ENCODE measurements around the gene CEP104. TPM values are rescaled to one million over a fixed set of nuclear protein-coding genes. Genes with fewer than 3 reads are reported as not detected.
"Not testable (repeated sequence)": the region's sequence is repeated elsewhere in the genome, so short reads cannot be mapped to it uniquely, and the experiment has no call there.

CEP104 gene
- polyA plus RNA-seq, 1 donor from 2014 or later: 18.3 TPM

GRCh38 chr1:3817138-3817740, 39.8 kb downstream of the CEP104 start:
- no peak overlapping the region for H3K4me3 Mint-ChIP-seq
- no peaks in the 10 kb centered on the region for H3K4me1 Mint-ChIP-seq
- H3K9me3 Mint-ChIP-seq: no peaks in the 10 kb centered on the region
- no peaks in the 10 kb centered on the region for H3K27me3 Mint-ChIP-seq
- H3K36me3 Mint-ChIP-seq: peaks cover 2% of the 10 kb centered on the region
- no peak overlapping the region for H3K27ac Mint-ChIP-seq

DNA sequence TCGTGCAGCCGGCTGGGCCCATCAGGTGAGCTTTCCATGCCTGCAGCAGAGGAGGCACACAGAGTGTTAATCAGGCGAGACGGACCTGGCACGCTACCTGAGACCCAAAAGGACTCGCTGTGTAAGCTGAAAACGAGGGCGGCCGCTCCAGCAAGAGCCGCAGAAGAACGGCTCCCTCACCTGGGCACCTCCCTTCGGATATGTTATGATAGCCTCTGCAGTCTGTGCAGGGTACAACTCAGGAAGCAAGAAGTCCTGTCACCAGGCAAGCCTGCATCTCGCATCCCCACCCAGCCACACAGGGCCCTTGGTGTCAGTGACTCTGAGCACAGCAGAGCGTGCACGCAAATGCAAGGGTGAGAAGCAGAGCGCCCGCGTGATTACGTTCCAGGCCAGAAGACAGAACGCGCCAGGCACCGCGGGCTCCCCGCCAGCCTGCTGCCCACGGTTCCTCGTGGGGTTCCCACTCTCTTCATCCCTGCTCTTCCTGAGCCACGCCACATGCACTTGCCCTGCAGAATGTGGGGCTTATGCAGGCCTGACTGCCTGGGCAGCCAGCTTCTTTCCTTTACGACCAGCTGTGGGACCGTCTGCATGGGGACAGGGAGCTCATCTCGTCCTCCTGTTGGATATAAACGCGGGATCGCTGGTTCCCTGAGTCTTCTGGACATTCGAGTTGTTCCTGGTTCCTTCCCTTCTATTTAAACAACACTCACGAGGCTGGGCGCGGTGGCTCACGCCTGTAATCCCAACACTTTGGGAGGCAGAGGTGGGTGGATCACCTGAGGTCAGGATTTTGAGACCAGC, 40.5 kb downstream of the CEP104 start:
- Mint-ChIP-seq H3K4me3 (peak overlapping the region in 1 of 4 donors; percentile 43), H3K4me1 (no peaks in the 10 kb centered on the region), H3K27me3 (no peaks in the 10 kb centered on the region), H3K9me3 (no peaks in the 10 kb centered on the region), H3K36me3 (peaks cover 2% of the 10 kb centered on the region), H3K27ac (no peak overlapping the region)

GRCh38 chr1:3814771-3815561, 42.0 kb downstream of the CEP104 start:
- peaks cover 2% of the 10 kb centered on the region for H3K36me3 Mint-ChIP-seq
- H3K27me3 Mint-ChIP-seq: peaks cover 2% of the 10 kb centered on the region
- H3K27ac Mint-ChIP-seq: no peak overlapping the region
- H3K4me1 Mint-ChIP-seq: no peaks in the 10 kb centered on the region
- no peak overlapping the region for H3K4me3 Mint-ChIP-seq
- H3K9me3 Mint-ChIP-seq: no peaks in the 10 kb centered on the region

DNA sequence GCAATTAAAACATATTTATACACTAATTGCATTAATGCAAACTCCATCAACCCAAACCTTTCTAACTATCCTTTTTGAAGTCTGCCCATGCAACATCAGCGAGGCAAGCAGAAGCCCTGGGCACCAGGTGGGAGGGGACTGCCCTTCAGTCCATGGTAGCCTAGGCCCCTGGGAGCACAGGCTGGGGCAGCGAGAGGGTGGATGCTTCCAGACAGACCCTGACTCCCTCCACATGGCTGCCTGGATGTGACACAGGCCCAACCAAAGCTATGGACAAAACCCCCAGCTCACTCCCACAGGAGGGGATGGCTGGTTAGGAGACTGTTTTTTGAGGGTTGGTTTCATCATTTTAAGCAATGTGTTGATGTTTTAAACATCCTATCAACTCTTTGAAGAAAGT, 42.9 kb downstream of the CEP104 start:
- peaks cover 2% of the 10 kb centered on the region for H3K27me3 Mint-ChIP-seq
- no peak overlapping the region for H3K27ac Mint-ChIP-seq
- H3K4me3 Mint-ChIP-seq: no peak overlapping the region
- no peaks in the 10 kb centered on the region for H3K4me1 Mint-ChIP-seq
- peaks cover 2% of the 10 kb centered on the region for H3K36me3 Mint-ChIP-seq
- no peaks in the 10 kb centered on the region for H3K9me3 Mint-ChIP-seq

GRCh38 chr1:3811595-3811911, 45.5 kb downstream of the CEP104 start:
- H3K4me1 Mint-ChIP-seq: no peaks in the 10 kb centered on the region
- H3K4me3 Mint-ChIP-seq: no peak overlapping the region
- H3K9me3 Mint-ChIP-seq: peaks cover 0 to 4% (median 0%) of the 10 kb centered on the region in 3 donors
- H3K27me3 Mint-ChIP-seq: peaks cover 2% of the 10 kb centered on the region
- H3K27ac Mint-ChIP-seq: no peak overlapping the region
- H3K36me3 Mint-ChIP-seq: peaks cover 2% of the 10 kb centered on the region

DNA sequence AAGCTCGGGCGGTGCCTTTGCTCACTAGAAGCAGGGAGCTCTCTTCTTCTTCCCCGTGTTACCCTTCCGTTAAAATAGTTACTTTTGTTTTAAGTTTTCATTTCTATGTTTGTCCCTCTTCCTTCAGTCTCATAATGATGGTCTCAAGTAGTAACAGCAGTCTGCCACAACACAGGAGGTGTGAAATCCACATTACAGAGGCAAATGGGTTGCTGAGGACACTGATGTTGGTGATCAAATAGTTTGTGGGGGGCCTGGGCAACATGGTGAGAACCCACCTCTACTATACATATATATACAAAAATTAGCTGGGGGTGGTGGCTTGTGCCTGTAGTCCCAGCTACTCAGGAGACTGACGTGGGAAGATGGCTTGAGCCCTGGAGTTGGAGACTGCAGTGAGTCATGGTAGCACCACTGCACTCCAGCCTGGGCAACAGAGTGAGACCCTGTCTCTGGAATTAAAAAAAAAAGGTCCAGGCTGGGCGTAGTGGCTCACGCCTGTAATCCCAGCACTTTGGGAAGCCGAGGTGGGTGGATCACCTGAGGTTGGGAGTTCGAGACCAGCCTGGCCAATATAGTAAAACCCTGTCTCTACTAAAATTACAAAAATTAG, 46.8 kb downstream of the CEP104 start:
- not testable (repeated sequence) for H3K36me3 Mint-ChIP-seq, H3K27me3 Mint-ChIP-seq, H3K9me3 Mint-ChIP-seq, H3K4me3 Mint-ChIP-seq, H3K4me1 Mint-ChIP-seq, H3K27ac Mint-ChIP-seq

GRCh38 chr1:3809680-3810079, 47.3 kb downstream of the CEP104 start:
- H3K27ac Mint-ChIP-seq: no peak overlapping the region
- peaks cover 2% of the 10 kb centered on the region for H3K36me3 Mint-ChIP-seq
- H3K9me3 Mint-ChIP-seq: peaks cover 0 to 4% (median 0%) of the 10 kb centered on the region in 3 donors
- peaks cover 12% of the 10 kb centered on the region for H3K27me3 Mint-ChIP-seq
- peaks cover 0 to 3% (median 3%) of the 10 kb centered on the region in 3 donors for H3K4me1 Mint-ChIP-seq
- H3K4me3 Mint-ChIP-seq: no peak overlapping the region

GRCh38 chr1:3807769-3808168, 49.2 kb downstream of the CEP104 start:
- Mint-ChIP-seq H3K36me3 (peaks cover 2% of the 10 kb centered on the region), H3K4me3 (no peak overlapping the region), H3K4me1 (peaks cover 0 to 12% (median 5%) of the 10 kb centered on the region in 3 donors), H3K27me3 (peaks cover 25% of the 10 kb centered on the region), H3K9me3 (peaks cover 0 to 4% (median 0%) of the 10 kb centered on the region in 3 donors), H3K27ac (no peak overlapping the region)

DNA sequence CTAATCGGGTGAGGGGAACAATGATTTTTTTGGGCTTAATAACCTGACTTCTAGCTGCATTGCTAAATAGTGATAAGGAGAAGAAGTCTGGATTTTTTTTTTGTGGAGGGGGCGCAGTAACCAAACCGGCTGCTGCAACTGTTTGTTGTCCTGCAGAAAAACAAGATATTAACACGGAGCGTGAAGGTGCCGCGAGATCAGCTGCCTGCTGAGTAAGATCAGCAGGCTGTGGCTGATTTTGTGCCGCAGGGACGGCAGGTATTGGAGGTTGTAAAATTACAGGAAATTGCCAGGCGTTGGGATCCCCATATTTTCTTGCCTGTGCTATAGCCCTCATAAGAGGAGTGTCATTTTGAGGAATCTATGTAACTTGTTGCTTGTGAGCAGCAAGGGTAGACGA, 52.0 kb downstream of the CEP104 start:
- peaks cover 0 to 4% (median 0%) of the 10 kb centered on the region in 3 donors for H3K9me3 Mint-ChIP-seq
- no peak overlapping the region for H3K27ac Mint-ChIP-seq
- H3K4me3 Mint-ChIP-seq: peak overlapping the region in 1 of 4 donors; percentile 49
- peaks cover 4% of the 10 kb centered on the region for H3K36me3 Mint-ChIP-seq
- H3K4me1 Mint-ChIP-seq: peaks cover 4 to 16% (median 11%) of the 10 kb centered on the region in 3 donors
- H3K27me3 Mint-ChIP-seq: peaks cover 33% of the 10 kb centered on the region

- not testable (repeated sequence) for H3K27ac Mint-ChIP-seq
- peaks cover 36% of the 10 kb centered on the region for H3K27me3 Mint-ChIP-seq
Measured at GRCh38 chr1:3804627-3804944, 52.4 kb downstream of the CEP104 start.

DNA sequence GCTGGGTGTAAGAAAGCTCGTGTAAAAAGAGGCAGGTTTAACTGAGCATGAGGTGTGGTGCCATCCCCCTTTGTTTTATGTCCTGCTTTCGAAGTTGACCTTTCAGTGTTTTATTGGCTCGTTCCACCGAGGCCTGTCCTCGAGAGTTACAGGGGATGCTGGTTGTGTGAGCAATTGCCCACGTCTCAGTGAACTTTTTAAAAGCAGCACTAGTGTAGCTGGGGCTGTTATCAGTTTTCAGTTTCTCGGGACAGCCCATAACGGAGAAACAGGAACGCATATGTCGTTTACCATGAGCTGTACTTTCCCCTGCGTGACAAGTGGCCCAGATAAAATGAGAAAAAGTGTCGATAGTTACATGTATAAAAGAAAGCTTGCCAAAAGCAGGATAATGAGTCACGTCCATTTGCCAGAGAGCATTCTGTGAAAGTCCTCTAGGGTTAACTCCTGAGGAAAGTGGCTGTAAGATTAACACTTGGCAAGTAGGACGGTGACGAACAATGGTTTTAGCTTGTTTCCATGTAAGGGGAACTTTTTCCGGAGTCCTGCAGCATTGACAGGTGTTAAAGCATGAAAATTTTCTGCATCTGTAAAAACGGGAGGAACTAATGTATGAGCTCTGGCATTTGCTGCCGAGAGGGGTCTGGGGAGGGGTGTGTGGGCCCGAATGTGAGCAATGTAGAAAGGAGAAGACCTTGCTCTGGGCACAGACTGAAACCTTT, 52.9 kb downstream of the CEP104 start:
- Mint-ChIP-seq H3K4me3 (peak overlapping the region in 2 of 4 donors; percentile 38 to 53), H3K4me1 (peaks cover 4 to 16% (median 11%) of the 10 kb centered on the region in 3 donors), H3K27ac (no peak overlapping the region), H3K27me3 (peaks cover 36% of the 10 kb centered on the region), H3K36me3 (peaks cover 4% of the 10 kb centered on the region), H3K9me3 (peaks cover 0 to 4% (median 0%) of the 10 kb centered on the region in 3 donors)

More at GRCh38 chr1:3804627-3804944, 52.4 kb downstream of the CEP104 start:
- Mint-ChIP-seq H3K4me1 (peaks cover 4 to 16% (median 11%) of the 10 kb centered on the region in 3 donors), H3K4me3 (peak overlapping the region in 2 of 4 donors; percentile 38 to 53)
- not testable (repeated sequence) for H3K9me3 Mint-ChIP-seq, H3K36me3 Mint-ChIP-seq

GRCh38 chr1:3800795-3801194, 56.2 kb downstream of the CEP104 start:
- peak overlapping the region in 2 of 4 donors; percentile 41 to 86 for H3K4me3 Mint-ChIP-seq
- peaks cover 34% of the 10 kb centered on the region for H3K27me3 Mint-ChIP-seq

GRCh38 chr1:3799976-3800685, 56.9 kb downstream of the CEP104 start:
- Mint-ChIP-seq H3K9me3 (peaks cover 0 to 5% (median 0%) of the 10 kb centered on the region in 3 donors), H3K4me3 (peak overlapping the region in 1 of 4 donors; percentile 86), H3K36me3 (peaks cover 2% of the 10 kb centered on the region), H3K27me3 (peaks cover 30% of the 10 kb centered on the region), H3K4me1 (peaks cover 20 to 27% (median 23%) of the 10 kb centered on the region in 3 donors), H3K27ac (no peak overlapping the region)

More at GRCh38 chr1:3800795-3801194, 56.2 kb downstream of the CEP104 start:
- H3K4me1 Mint-ChIP-seq: peaks cover 15 to 27% (median 20%) of the 10 kb centered on the region in 3 donors
- peak overlapping the region in 1 of 3 donors; percentile 78 for H3K27ac Mint-ChIP-seq
- H3K36me3 Mint-ChIP-seq, H3K9me3 Mint-ChIP-seq: not testable (repeated sequence)
